Activated CD4-positive, alpha-beta T cell treated with anti-CD3 and anti-CD28 coated beads, Interleukin-10, Interleukin-2, amounts not matched to agents 100 ng/mL and 50 ng/mL, durations not matched to agents 16 hours and 8 hours (primary cell): ENCODE results near the gene GFPT1.

ENCODE experiments used
- DNase-seq: peaks from one replicate; pipeline ENCODE4 v3.0.0-alpha.2; 2020

The GFPT1 gene

GRCh38 chr2:69287544-69287943 is 99.5 kb downstream of the GFPT1 start:
- DNase-seq = no peak

DNA sequence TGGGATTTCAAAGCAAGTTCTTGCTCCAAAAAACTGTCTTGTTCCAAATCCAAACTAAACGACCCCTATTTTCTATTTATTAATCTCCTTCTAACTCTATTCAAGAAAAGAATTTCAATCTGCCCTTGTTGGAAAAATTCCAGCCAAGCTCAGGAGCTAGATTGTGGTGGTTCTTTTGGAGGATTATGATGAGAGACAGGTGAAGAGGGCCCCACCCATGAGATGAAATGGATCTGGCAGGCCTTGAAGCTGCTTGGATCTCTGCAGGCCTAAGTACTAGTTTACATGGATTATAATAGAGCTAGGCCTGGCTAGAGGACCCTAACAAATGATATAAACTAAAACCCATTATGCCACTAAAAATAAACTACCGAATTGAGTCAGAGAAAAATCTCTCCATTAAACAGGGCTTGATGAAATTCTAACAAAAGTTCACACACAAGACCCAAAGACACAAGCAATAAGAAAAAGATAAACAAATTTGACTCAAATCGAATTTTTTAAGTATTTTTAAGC is 101.6 kb downstream of the GFPT1 start:
- no peak for DNase-seq

- DNase-seq = no peak
These were observed 106.1 kb downstream of the GFPT1 start for GRCh38 chr2:69280796-69281412.

- no peak for DNase-seq
These were observed 106.9 kb downstream of the GFPT1 start for GRCh38 chr2:69279931-69280681.

DNA sequence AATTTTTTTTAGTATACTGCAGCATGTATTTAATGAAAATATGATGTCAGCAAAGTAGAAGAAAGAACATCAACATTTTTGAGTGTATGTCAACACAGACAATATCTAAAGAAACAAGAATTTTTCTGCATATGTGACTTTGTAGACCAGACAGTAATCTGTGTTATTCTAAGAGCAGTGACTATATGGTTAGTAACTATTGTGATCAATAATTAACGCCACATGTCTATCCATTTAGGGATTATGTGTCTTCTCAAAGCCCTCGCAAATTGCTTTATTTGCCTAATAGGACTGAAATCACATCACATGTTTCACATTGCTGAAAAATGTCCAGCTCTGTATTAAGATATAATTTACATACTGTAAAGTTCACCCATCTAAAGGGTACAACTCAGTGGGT is 107.8 kb downstream of the GFPT1 start:
- DNase-seq = no peak

DNA sequence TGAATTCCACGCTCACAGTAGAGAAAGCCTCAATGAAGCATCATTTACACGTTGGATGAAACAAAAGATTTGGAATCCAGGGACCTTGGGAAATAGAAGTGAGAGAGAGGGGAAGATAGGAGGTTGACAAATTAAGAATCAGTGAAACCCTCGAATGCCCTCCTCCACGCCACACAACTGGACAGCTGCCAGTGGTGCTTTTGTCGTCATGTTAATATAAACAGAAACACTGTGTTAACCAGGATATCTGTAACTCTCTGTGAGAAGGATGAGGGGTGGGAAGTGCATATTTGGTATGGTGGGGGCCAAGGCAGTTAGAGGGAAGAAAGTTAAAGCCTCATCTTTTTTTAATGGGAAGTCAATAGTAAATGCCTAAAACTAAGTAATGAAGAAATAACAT is 108.7 kb downstream of the GFPT1 start:
- DNase-seq = no peak

DNA sequence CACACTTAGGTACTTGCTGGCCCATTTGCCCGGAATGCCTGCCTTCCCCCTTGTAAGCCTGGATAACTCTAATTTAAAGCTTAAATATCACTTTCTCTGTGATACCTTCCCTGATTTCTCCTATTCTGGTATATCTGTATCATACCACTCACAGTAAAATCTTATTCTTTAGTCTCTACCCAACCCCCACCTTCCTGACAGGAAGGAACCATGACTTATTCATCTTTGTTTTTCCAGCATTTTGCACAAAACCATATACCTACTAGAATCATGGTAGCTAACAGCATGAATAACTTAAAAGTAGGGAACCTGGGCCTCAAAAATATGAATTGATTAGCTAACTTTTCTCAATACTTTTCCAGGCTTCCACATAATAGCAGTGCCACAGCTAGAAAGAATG is 111.5 kb downstream of the GFPT1 start:
- no peak for DNase-seq

- DNase-seq = no peak
These were observed 114.1 kb downstream of the GFPT1 start for GRCh38 chr2:69272803-69273471.

DNA sequence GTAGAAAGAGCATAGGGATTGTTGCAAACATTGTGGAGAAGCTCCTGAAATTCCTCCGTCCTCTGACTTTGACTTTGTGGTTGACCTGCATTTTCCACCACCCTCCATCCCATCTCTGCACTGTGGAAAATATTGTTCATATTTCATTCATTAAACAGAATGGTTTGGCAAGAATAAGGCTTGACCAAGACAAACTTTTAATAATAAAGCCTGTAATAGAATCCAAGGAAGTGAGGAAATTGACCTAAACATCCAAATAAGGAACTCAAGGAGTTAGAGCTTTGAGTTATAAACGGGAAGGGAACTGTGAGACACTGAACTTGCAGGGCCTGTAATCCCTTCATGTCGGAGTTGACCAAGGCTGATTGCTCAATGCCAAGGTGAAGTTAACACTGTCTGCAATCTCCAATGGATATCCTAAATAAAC is 115.2 kb downstream of the GFPT1 start:
- no peak for DNase-seq
